Measurements from ENCODE around the gene CRIM1.

GRCh38 chr2:36469710-36470109, 114.1 kb downstream of the CRIM1 start:
- TF ChIP-seq CTCF (IDR thresholded peaks at IDR 0.05; ENCODE audit: low read depth, low read length, missing input control): no peak
- no peak for TF ChIP-seq ZBTB33 (IDR thresholded peaks at IDR 0.05)
- no peak for TF ChIP-seq GABPA (IDR thresholded peaks at IDR 0.05 in 1 of 2, conservative IDR thresholded peaks at IDR 0.05 in 1 of 2)
- no peak for TF ChIP-seq REST (IDR thresholded peaks at IDR 0.05)
- no peak for TF ChIP-seq MAX (IDR thresholded peaks at IDR 0.05)
- no peak for TF ChIP-seq EGR1 (IDR thresholded peaks at IDR 0.05; ENCODE audit: low read depth in 2 of 2)
- no peak for TF ChIP-seq ATF3 (IDR thresholded peaks at IDR 0.05)
- TF ChIP-seq JUND (IDR thresholded peaks at IDR 0.05): no peak
- no peak for TF ChIP-seq YY1 (IDR thresholded peaks at IDR 0.05)
- TF ChIP-seq TAF1 (conservative IDR thresholded peaks at IDR 0.05): no peak
- TF ChIP-seq SP1 (IDR thresholded peaks at IDR 0.05): no peak
- no peak for TF ChIP-seq HNF4A (conservative IDR thresholded peaks at IDR 0.05)
- no peak for TF ChIP-seq FOXA1 (IDR thresholded peaks at IDR 0.05)
- TF ChIP-seq RAD21 (IDR thresholded peaks at IDR 0.05): no peak
